ENCODE measurements around the gene MTG1.

The MTG1 gene

GRCh38 chr10:133456041-133456951, 62.3 kb downstream of the MTG1 start:
- TF ChIP-seq, protein P1, sequence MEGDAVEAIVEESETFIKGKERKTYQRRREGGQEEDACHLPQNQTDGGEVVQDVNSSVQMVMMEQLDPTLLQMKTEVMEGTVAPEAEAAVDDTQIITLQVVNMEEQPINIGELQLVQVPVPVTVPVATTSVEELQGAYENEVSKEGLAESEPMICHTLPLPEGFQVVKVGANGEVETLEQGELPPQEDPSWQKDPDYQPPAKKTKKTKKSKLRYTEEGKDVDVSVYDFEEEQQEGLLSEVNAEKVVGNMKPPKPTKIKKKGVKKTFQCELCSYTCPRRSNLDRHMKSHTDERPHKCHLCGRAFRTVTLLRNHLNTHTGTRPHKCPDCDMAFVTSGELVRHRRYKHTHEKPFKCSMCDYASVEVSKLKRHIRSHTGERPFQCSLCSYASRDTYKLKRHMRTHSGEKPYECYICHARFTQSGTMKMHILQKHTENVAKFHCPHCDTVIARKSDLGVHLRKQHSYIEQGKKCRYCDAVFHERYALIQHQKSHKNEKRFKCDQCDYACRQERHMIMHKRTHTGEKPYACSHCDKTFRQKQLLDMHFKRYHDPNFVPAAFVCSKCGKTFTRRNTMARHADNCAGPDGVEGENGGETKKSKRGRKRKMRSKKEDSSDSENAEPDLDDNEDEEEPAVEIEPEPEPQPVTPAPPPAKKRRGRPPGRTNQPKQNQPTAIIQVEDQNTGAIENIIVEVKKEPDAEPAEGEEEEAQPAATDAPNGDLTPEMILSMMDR (IDR thresholded peaks at IDR 0.05): no peak

DNA sequence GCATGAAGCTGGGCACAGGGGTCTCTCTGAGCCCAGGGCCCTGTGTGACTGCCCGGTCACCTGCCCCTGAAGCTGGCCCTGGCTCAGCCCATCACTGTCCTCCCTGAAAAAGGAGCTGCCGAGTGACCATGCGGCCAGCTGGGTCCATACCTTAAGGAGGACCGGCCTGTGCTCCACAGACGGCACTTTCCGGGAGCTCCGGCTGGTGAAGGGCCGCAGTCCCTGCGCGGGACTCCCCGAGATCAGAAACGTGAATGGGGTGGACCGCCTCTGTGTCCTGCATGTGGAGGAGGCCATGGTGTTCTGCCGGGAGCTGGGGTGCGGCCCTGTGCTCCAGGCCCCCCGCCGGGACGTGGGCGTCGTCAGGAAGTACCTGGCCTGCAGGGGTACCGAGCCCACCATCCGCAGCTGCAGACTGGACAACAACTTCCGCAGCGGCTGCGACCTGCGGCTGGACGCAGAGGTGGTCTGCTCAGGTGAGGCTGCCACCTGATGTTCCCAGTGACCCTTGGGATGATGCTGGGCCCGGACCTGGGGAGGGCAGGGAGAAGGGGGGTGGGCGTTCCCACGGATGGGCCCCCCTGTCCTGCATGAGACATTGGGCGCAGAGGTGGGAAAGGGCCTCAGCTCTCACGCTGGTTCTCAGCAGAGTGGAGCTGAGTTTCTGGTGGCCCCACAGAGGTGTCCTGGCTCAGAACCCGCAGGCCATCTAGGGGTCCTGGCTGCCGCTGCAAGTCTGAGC, 63.3 kb downstream of the MTG1 start:
- TF ChIP-seq, protein P1 (IDR thresholded peaks at IDR 0.05): no peak

DNA sequence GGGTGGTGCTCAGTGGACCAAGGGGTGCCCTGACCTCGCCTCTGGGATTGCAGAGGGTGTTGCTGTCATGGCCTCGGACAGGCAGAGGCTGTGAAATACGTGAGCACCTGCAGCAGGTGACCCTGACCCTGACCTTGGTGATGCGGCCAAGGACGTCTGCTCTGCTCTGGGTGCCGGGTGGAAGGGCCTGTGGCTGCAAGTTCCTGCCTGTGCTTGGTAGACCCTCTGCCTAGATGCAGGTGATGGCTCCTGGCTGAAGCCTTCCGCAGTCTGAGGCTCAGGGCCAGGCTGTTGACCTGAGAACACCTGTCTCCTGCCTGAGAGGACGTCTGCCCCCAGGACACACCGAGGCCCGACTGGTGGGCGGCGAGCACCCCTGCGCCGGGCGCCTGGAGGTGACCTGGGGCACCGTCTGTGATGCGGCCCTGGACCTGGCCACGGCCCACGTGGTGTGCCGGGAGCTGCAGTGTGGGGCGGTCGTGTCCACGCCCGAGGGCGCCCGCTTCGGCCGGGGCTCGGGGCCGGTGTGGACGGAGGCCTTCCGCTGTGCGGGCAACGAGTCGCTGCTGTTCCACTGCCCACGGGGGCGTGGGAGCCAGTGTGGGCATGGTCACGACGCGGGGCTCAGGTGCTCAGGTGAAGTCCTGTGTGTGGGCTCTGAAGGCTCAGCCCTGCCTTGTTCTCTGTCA, 64.2 kb downstream of the MTG1 start:
- TF ChIP-seq, protein P1 (IDR thresholded peaks at IDR 0.05): no peak

DNA sequence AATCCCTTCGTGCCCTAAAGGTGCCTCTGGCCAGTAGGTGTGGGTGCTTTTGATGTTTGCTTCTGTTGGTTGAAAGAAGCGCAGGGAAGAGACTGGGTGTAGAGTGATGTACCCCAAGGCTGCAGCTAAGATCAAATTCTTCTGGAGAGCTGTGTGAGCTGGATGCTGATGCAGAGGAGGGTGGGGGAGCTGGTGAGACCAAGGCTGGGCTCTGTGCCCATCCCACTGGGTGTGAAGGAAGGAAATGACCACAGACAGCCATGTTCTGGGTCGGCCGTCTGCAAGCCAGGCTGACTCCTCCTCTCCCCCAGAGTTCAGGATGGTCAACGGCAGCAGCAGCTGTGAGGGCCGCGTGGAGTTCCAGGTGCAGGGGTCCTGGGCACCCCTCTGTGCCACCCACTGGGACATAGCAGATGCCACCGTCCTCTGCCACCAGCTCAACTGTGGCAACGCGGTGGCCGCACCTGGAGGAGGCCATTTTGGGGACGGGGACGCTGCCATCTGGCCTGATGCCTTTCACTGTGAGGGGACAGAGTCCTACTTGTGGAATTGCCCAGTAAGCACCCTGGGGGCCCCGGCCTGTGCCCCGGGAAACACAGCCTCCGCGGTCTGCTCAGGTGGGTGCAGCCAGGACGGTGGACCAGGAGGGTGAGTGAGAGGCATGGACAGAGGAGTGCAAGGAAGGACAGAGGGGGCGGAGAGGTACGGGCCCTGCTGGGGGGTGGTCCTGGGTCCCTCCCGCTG, 64.9 kb downstream of the MTG1 start:
- TF ChIP-seq, protein P1 (IDR thresholded peaks at IDR 0.05): no peak

- TF ChIP-seq, protein P1 (IDR thresholded peaks at IDR 0.05): no peak
Measured at GRCh38 chr10:133459454-133460207, 65.7 kb downstream of the MTG1 start.

DNA sequence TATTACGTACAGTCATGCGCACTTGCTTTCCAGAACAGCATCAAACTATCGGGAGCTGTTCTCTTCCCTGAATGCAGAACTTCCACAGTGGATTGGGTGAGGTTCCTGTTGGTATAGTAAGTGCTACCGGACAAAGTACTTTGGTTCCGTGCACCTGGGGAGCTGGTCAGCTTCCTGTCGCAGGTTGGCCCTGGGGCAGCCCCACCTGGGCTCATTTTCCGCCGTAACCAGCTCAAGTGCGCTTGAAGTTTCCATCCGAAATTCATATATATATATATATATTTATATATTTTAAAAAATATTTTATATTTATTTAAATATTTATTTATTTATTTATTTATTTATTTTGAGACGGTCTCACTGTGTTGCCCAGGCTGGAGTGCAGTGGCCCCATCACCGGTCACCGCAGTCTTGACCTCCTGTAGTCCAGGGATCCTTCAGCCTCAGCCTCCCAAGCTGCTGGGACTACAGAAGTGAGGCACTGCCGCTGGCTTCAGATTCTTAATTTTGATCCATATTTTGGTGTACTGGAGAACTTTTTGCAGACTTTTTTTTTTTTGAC, 66.3 kb downstream of the MTG1 start:
- TF ChIP-seq, protein P1 (IDR thresholded peaks at IDR 0.05): no peak
